ENCODE data around the gene ZNF8.
A peak's percentile ranks its signal among the peaks of the same experiment; 100 is the strongest.
"Not testable (repeated sequence)": the region's sequence is repeated elsewhere in the genome, so short reads cannot be mapped to it uniquely, and the experiment has no call there.

Gene ZNF8

DNA sequence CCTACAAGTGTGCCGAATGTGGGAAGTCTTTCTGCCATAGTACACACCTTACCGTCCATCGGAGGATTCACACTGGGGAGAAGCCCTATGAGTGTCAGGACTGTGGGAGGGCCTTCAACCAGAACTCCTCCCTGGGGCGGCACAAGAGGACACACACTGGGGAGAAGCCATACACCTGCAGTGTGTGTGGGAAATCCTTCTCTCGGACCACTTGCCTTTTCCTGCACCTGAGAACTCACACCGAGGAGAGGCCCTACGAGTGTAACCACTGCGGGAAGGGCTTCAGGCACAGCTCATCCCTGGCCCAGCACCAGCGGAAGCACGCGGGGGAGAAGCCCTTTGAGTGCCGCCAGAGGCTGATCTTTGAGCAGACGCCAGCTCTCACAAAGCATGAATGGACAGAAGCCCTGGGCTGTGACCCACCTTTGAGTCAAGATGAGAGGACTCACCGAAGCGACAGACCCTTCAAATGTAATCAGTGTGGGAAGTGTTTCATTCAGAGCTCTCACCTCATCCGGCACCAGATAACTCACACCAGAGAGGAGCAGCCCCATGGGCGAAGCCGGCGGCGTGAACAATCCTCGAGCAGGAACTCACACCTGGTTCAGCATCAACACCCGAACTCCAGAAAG lies 16.1 kb downstream of the ZNF8 start:
- no peaks in the 10 kb centered on the region for H3K4me1 ChIP-seq (ENCODE audit: control insufficient read depth, insufficient read depth, low read length, unreplicated experiment)
- H3K27me3 ChIP-seq (ENCODE audit: insufficient read depth, low read length): no peaks in the 10 kb centered on the region
- no peak overlapping the region for H3K4me3 ChIP-seq (ENCODE audit: low read depth, low read length)
- H3K79me2 ChIP-seq (ENCODE audit: control insufficient read depth, insufficient read depth, low read length, unreplicated experiment): no peaks in the 10 kb centered on the region
- no peak overlapping the region for H2AFZ ChIP-seq (ENCODE audit: low read length, unreplicated experiment)
- peaks cover 54% of the 10 kb centered on the region for H3K36me3 ChIP-seq (ENCODE audit: insufficient read depth, low read length)
- no peak overlapping the region for H3K27ac ChIP-seq (ENCODE audit: low read depth, low read length)

DNA sequence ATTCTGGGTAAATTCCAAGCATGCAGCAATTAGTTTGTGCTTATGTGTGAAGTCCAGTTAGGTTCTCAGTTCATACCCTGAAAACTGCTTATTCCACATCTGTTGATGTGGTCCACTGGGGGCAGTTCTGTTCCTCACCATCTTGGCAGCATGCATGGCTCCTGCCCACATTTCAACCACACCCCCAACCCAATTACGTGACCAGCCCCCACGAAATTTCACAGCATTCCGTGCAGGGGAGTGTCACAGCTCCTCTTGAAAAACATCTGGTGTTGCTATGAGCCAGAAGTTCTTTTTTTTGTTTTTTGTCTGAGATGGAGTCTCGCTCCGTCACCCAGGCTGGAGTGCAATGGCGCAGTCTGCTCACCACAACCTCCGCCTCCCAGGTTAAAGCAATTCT lies 17.3 kb downstream of the ZNF8 start:
- H3K4me1 ChIP-seq (ENCODE audit: control insufficient read depth, insufficient read depth, low read length, unreplicated experiment): no peaks in the 10 kb centered on the region
- no peak overlapping the region for H3K4me3 ChIP-seq (ENCODE audit: low read depth, low read length)
- no peak overlapping the region for H3K27ac ChIP-seq (ENCODE audit: low read depth, low read length)
- no peak overlapping the region for H2AFZ ChIP-seq (ENCODE audit: low read length, unreplicated experiment)
- peaks cover 51% of the 10 kb centered on the region for H3K36me3 ChIP-seq (ENCODE audit: insufficient read depth, low read length)
- no peaks in the 10 kb centered on the region for H3K27me3 ChIP-seq (ENCODE audit: insufficient read depth, low read length)
- H3K79me2 ChIP-seq (ENCODE audit: control insufficient read depth, insufficient read depth, low read length, unreplicated experiment): no peaks in the 10 kb centered on the region

DNA sequence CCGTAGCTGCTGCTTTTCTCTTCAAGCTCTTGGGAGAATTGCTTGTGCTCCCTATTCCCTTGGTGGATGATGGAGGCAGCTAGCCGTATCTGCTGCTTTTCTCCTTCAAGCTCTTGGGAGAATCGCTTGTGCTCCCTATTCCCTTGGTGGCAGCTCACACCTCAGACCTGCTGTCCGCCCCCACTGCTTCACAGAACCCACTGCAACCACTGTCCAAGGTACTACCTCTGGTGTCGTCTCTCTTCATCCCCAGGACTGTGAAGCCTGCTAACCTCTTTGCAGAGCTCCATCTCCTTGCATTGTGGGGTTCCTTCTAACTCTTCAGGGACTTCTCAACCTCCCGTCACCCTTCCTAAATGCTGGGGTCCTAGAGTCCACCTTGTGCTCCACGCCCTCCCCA lies 21.9 kb downstream of the ZNF8 start:
- H3K4me1 ChIP-seq (ENCODE audit: control insufficient read depth, insufficient read depth, low read length, unreplicated experiment): no peaks in the 10 kb centered on the region
- H3K27ac ChIP-seq (ENCODE audit: low read depth, low read length): no peak overlapping the region
- no peak overlapping the region for H3K4me3 ChIP-seq (ENCODE audit: low read depth, low read length)
- H3K36me3 ChIP-seq (ENCODE audit: insufficient read depth, low read length): peaks cover 8% of the 10 kb centered on the region
- no peaks in the 10 kb centered on the region for H3K27me3 ChIP-seq (ENCODE audit: insufficient read depth, low read length)
- no peak overlapping the region for H2AFZ ChIP-seq (ENCODE audit: low read length, unreplicated experiment)
- peaks cover 4% of the 10 kb centered on the region for H3K79me2 ChIP-seq (ENCODE audit: control insufficient read depth, insufficient read depth, low read length, unreplicated experiment)

DNA sequence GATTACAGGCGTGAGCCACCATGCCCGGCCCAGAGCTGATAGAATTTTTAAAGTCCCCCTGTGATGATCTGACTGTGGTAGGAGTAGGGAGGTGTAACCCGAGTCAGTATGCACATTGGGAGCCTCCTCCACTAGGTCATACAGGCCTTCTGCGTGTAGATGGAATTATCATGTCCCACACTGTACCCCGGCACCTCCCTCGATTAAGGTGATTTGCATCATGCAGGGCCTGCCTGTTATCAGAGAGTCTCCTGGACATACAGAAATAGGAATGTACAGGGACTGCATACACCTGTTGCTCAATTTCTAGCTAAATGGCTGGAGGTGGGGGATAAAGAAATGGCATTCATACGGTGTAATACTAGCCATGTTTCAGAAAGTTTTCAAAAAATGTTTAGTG lies 25.5 kb downstream of the ZNF8 start:
- Histone ChIP-seq H2AFZ (ENCODE audit: low read length, unreplicated experiment) (no peak overlapping the region), H3K27me3 (ENCODE audit: insufficient read depth, low read length) (no peaks in the 10 kb centered on the region), H3K4me3 (ENCODE audit: low read depth, low read length) (no peak overlapping the region), H3K79me2 (ENCODE audit: control insufficient read depth, insufficient read depth, low read length, unreplicated experiment) (peaks cover 16% of the 10 kb centered on the region), H3K4me1 (ENCODE audit: control insufficient read depth, insufficient read depth, low read length, unreplicated experiment) (peaks cover 4% of the 10 kb centered on the region), H3K36me3 (ENCODE audit: insufficient read depth, low read length) (peaks cover 18% of the 10 kb centered on the region; the same call in 1 of the 2 replicates), H3K27ac (ENCODE audit: low read depth, low read length) (peak overlapping the region; percentile 63)

DNA sequence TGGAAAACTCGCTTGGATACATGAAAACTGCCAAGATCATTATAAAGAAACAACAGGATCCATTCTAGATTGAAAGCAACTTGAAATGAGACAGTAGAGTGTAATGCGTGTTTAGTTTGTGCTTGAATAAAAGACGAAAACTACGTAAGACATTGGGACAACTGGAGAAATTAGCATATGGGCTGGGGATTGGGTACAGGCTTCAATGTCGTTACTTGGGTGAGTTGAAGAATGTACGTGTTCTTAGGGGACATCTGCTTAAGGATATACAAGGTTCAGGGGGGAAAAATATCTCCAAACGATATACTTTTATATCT lies 26.0 kb downstream of the ZNF8 start:
- Histone ChIP-seq H2AFZ (ENCODE audit: low read length, unreplicated experiment) (peak overlapping the region; percentile 81), H3K4me1 (ENCODE audit: control insufficient read depth, insufficient read depth, low read length, unreplicated experiment) (peaks cover 4% of the 10 kb centered on the region), H3K79me2 (ENCODE audit: control insufficient read depth, insufficient read depth, low read length, unreplicated experiment) (peaks cover 16% of the 10 kb centered on the region), H3K4me3 (ENCODE audit: low read depth, low read length) (peak overlapping the region; percentile 99), H3K27ac (ENCODE audit: low read depth, low read length) (peak overlapping the region; percentile 63), H3K27me3 (ENCODE audit: insufficient read depth, low read length) (no peaks in the 10 kb centered on the region), H3K36me3 (ENCODE audit: insufficient read depth, low read length) (peaks cover 22% of the 10 kb centered on the region; the same call in 1 of the 2 replicates)

DNA sequence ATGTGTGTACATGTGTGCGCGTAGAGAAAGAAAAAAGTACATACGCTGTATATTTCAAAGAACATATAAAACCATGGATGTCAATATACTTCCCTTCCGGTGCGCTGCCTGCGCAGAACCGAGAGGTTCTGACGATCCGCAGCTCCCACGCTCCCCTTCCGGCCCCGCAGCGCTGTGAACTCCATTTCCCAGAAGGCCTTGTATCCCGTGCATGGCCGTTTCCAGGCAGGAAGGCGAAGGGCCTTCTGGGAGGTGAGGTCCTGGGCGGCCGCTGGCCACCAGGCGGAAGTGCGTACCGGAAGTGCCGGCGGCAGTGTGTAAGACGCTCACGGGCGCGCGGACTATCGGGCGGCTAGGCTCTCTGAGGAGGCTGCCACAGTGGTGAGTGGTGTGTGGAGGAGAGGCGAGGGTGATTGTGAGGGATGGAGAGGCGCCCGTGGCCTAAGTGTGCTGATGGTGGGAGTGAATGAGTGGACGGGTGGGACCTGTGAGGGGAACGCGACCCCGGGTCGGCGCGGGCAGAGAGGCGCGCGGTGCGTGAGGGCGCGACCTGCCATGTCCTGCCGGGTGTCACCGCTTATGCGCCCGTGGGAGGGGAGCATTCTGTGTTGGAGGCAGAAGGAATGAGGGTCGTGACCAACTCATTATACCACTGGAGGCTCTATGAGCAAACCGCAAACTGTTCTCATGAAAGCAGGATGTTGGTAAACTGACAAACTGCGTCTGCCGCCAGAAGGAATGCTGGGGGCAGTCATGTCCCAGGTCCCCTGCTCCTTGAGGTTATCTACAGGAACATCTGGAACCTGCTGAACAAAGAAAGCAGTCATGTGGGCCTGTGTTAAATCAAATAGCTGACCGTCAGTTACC lies 26.5 kb downstream of the ZNF8 start, which contains the start of gene ERVK3-1:
ERVK3-1 (plus strand) TSS at position 313 of the 867 bp plus-strand sequence. CDS start 6,792 bp downstream, outside the sequence.
- H3K36me3 ChIP-seq (ENCODE audit: insufficient read depth, low read length): peaks cover 24% of the 10 kb centered on the region; the same call in 1 of the 2 replicates

DNA sequence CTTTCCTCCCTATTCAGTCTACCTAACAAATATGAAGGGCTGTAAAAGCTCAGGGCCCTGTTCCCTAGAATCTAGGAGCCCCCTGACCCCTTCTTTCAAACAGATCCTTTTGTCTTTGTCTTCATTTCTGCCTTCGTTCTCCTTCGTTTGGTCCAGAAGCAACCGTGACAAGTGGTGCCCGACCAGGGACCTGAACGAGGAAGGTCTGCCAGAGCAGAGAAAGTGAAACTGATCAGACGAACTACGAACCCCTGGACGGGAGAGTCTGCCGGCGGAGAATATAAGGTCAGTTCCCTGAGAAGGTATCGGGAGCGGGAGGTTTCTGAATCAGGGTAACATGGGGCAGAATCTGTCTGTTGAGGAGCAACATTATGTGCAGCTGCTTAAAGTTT lies 27.2 kb downstream of the ZNF8 start:
- Histone ChIP-seq H2AFZ (ENCODE audit: low read length, unreplicated experiment) (no peak overlapping the region), H3K79me2 (ENCODE audit: control insufficient read depth, insufficient read depth, low read length, unreplicated experiment) (peaks cover 16% of the 10 kb centered on the region), H3K27me3 (ENCODE audit: insufficient read depth, low read length) (no peaks in the 10 kb centered on the region), H3K27ac (ENCODE audit: low read depth, low read length) (peak overlapping the region; percentile 77), H3K36me3 (ENCODE audit: insufficient read depth, low read length) (peaks cover 24% of the 10 kb centered on the region; the same call in 1 of the 2 replicates), H3K4me1 (ENCODE audit: control insufficient read depth, insufficient read depth, low read length, unreplicated experiment) (peaks cover 4% of the 10 kb centered on the region), H3K4me3 (ENCODE audit: low read depth, low read length) (peak overlapping the region; percentile 99)

More for the DNA sequence above, 26.5 kb downstream of the ZNF8 start, which contains the start of gene ERVK3-1:
- peak within 1 kb of the TSS; percentile 99 for H3K4me3 ChIP-seq (ENCODE audit: low read depth, low read length)
- H3K4me1 ChIP-seq (ENCODE audit: control insufficient read depth, insufficient read depth, low read length, unreplicated experiment): peaks cover 4% of the 10 kb centered on the region
- peaks cover 16% of the 10 kb centered on the region for H3K79me2 ChIP-seq (ENCODE audit: control insufficient read depth, insufficient read depth, low read length, unreplicated experiment)
- H3K27ac ChIP-seq (ENCODE audit: low read depth, low read length): peak within 1 kb of the TSS; percentile 77
- peak within 1 kb of the TSS; percentile 81 for H2AFZ ChIP-seq (ENCODE audit: low read length, unreplicated experiment)
- no peaks in the 10 kb centered on the region for H3K27me3 ChIP-seq (ENCODE audit: insufficient read depth, low read length)

DNA sequence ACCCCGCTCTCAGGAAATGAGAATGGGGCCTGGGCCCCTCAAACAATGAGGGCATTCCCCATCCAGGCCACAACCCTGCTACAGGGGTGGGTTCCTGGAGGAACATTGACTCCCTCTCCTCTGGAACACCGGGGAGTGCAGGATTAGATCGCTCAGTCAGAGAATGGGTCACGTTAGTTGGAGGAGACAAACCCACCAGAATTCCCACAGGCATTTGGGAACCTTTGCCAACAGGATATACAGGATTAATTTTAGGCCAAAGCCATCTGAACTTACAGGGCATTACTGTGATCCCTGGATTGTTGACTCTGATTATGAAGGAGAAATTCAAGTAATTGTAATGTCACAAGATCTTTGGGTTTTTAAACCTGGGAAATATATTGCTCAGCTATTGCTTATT lies 29.0 kb downstream of the ZNF8 start:
- Histone ChIP-seq H3K27me3 (ENCODE audit: insufficient read depth, low read length) (no peaks in the 10 kb centered on the region), H3K4me3 (ENCODE audit: low read depth, low read length) (no peak overlapping the region), H3K27ac (ENCODE audit: low read depth, low read length) (no peak overlapping the region), H3K79me2 (ENCODE audit: control insufficient read depth, insufficient read depth, low read length, unreplicated experiment) (peaks cover 16% of the 10 kb centered on the region), H2AFZ (ENCODE audit: low read length, unreplicated experiment) (no peak overlapping the region), H3K36me3 (ENCODE audit: insufficient read depth, low read length) (peaks cover 39% of the 10 kb centered on the region), H3K4me1 (ENCODE audit: control insufficient read depth, insufficient read depth, low read length, unreplicated experiment) (peaks cover 4% of the 10 kb centered on the region)

DNA sequence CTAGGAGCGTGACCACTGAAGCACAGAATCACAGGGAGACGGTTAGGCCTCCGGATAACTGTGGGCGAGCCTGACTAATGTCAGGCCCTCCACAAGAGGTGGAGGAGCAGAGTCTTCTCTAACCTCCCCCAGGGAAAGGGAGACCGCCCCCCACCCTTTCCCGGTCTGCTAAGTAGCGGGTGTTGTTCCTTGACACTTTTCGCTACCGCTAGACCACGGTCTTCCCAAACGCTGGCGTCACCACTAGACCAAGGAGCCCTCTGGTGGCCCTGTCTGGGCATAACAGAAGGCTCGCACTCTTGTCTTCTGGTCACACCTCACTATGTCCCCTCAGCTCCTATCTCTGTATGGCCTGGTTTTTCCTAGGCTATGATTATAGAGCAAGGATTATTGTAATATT lies 31.9 kb downstream of the ZNF8 start:
- H3K79me2 ChIP-seq (ENCODE audit: control insufficient read depth, insufficient read depth, low read length, unreplicated experiment): peaks cover 12% of the 10 kb centered on the region
- H3K27me3 ChIP-seq (ENCODE audit: insufficient read depth, low read length); H3K4me1 ChIP-seq (ENCODE audit: control insufficient read depth, insufficient read depth, low read length, unreplicated experiment); H3K4me3 ChIP-seq (ENCODE audit: low read depth, low read length); H2AFZ ChIP-seq (ENCODE audit: low read length, unreplicated experiment); H3K27ac ChIP-seq (ENCODE audit: low read depth, low read length): not testable (repeated sequence)
- peaks cover 56% of the 10 kb centered on the region for H3K36me3 ChIP-seq (ENCODE audit: insufficient read depth, low read length)

DNA sequence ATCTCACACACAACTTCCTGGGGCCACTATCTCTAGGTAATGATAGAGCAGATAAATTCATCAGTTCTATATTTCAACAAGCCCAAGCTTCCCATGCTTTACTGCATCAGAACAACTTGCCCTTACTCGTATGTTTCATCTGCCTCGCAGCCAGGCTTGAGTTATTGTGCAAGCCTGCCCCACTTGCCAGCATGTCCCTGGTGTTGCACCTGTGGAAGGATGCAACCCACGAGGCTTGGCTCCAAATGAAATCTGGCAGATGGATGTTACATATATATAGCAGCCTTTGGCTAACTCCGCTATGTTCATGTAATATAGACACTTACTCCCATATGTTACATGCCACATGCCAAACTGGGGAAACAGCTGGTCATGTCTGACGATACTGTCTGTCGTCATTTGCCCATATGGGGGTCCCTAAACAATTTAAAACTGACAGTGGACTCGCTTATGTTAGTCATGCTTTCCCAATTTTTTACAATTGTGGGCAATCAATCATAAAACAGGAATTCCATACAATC lies 32.6 kb downstream of the ZNF8 start:
- Histone ChIP-seq H3K4me1 (ENCODE audit: control insufficient read depth, insufficient read depth, low read length, unreplicated experiment) (peaks cover 3% of the 10 kb centered on the region), H3K27ac (ENCODE audit: low read depth, low read length) (no peak overlapping the region), H3K27me3 (ENCODE audit: insufficient read depth, low read length) (no peaks in the 10 kb centered on the region), H2AFZ (ENCODE audit: low read length, unreplicated experiment) (no peak overlapping the region), H3K36me3 (ENCODE audit: insufficient read depth, low read length) (peaks cover 56% of the 10 kb centered on the region), H3K4me3 (ENCODE audit: low read depth, low read length) (no peak overlapping the region), H3K79me2 (ENCODE audit: control insufficient read depth, insufficient read depth, low read length, unreplicated experiment) (peaks cover 5% of the 10 kb centered on the region)

All from ACC112 (cell line).